ENCODE measurements around the gene FOXP1.

FOXP1 gene

GRCh38 chr3:71064956-71065763 lies 518.4 kb downstream of the FOXP1 start:
- H3K36me3 ChIP-seq (ENCODE audit: control insufficient read depth, insufficient read depth, low read length) = no peaks in the 10 kb centered on the region
- TF ChIP-seq CTCF (IDR thresholded peaks at IDR 0.05; ENCODE audit: insufficient read depth, low read length, poor library complexity, severe bottlenecking) = no peak
- H3K4me3 ChIP-seq (replicated peaks; ENCODE audit: low read depth, low read length) = peak overlapping the region; percentile 47
- DNase-seq (ENCODE audit: extremely low read depth, insufficient read length) = no peak
- H3K27me3 ChIP-seq (replicated peaks; ENCODE audit: control insufficient read depth, insufficient read depth, low read length) = no peaks in the 10 kb centered on the region; the same call in none of the 2 replicates

DNA sequence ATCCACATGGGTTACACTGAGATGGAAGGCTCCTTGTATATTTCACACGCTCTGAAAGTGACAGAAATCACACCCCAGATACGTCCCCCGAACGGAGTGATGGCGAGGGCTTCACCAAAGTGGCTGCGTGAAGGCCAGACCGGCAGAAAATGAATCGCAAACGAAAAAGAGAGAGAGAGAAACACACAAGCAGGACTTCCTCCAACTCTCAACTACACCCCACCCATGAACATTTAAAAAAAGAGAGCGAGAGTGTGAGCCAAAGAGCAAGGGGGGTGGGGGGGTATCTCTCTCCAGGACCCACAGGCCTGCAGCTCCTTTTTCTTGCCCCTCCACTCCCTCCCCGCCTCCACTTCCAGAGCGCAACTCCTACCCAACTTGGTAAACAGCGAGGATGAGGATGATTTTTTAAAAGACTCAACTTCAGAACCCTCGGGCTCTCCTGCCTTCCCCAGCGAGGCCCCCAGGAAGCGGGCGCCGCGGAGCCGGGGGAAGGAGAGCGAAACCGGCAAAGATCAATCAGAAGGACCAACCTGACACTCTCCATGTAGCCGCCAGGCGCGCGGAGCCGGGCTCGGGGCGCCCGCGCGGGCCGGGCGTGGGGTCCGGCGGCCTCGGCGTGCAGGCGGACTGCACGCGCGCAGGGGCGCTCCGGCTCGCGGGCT lies 519.1 kb downstream of the FOXP1 start:
- TF ChIP-seq CTCF (IDR thresholded peaks at IDR 0.05; ENCODE audit: insufficient read depth, low read length, poor library complexity, severe bottlenecking) = no peak
- no peaks in the 10 kb centered on the region for H3K36me3 ChIP-seq (ENCODE audit: control insufficient read depth, insufficient read depth, low read length)
- peak overlapping the region; percentile 40 for H3K4me3 ChIP-seq (replicated peaks; ENCODE audit: low read depth, low read length)
- no peak for DNase-seq (ENCODE audit: extremely low read depth, insufficient read length)
- no peaks in the 10 kb centered on the region; the same call in none of the 2 replicates for H3K27me3 ChIP-seq (replicated peaks; ENCODE audit: control insufficient read depth, insufficient read depth, low read length)

DNA sequence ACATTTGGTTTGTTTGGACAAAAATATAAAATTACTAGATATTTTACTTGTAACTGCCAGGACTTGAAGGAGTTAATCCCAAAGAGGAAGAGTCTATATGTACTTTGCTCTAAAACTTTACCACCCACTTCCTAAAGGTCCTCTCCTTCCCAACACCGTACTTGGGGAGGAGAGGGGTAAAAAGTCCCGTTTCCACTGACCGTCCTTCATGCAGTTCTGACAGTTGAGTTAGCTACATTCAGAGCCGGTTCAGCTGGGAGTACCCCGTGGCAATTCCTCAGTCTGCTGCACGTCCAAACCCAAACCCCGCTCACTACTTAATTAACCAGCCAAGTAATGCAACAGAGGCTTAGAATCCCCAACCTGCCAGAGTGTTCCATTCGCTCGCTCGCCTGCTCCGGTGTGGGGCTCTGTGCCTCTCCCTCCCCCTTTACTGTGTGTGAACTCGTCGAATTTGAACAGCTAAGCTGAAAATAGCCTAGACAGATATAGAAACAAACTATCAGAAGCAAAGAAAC lies 519.7 kb downstream of the FOXP1 start:
- DNase-seq (ENCODE audit: extremely low read depth, insufficient read length) = no peak
- Histone ChIP-seq H3K27me3 (replicated peaks; ENCODE audit: control insufficient read depth, insufficient read depth, low read length) (no peaks in the 10 kb centered on the region; the same call in none of the 2 replicates), H3K36me3 (ENCODE audit: control insufficient read depth, insufficient read depth, low read length) (no peaks in the 10 kb centered on the region), H3K4me3 (replicated peaks; ENCODE audit: low read depth, low read length) (peak overlapping the region; percentile 11)
- TF ChIP-seq CTCF (IDR thresholded peaks at IDR 0.05; ENCODE audit: insufficient read depth, low read length, poor library complexity, severe bottlenecking) = no peak

DNA sequence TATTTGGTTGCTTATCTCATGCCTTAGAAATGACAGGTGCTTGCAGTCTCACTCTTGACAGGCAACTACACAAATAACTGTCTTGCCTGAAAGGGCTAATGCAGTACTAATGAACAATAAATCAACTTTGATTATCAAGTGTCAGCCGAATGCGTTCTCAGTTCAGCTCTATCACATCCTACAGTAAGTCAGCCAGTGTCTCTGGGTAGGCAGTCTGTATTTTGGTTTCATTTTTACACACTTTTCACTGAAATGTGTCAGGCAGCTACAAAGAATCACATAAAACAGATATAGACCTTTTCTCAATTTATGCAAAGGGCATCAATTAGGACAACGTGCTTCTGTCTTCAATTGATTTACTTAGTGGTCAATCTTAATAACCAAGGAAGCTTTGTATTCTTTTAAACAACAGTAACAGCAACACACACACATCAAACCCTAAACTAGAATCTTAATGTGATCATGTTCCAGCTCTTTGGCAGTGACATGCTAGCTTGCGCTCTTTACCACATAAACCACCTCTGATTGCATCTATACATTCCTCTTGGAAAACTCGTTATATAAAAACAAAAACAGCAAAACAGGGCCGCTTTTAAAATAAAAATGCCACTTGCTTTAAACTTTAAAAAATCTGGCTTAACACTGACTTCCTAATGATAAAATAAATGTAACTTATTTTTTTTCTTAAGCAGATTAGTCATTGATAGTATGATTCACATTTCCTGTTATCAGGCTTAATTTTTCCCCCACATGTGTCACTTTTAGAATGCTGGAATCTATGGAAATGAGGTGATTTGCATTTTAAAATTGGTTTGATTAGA lies 520.4 kb downstream of the FOXP1 start:
- no peak for TF ChIP-seq CTCF (IDR thresholded peaks at IDR 0.05; ENCODE audit: insufficient read depth, low read length, poor library complexity, severe bottlenecking)
- no peak for DNase-seq (ENCODE audit: extremely low read depth, insufficient read length)
- Histone ChIP-seq H3K4me3 (replicated peaks; ENCODE audit: low read depth, low read length) (no peak overlapping the region), H3K36me3 (ENCODE audit: control insufficient read depth, insufficient read depth, low read length) (no peaks in the 10 kb centered on the region), H3K27me3 (replicated peaks; ENCODE audit: control insufficient read depth, insufficient read depth, low read length) (no peaks in the 10 kb centered on the region; the same call in none of the 2 replicates)

GRCh38 chr3:71062037-71062932 lies 521.2 kb downstream of the FOXP1 start:
- no peaks in the 10 kb centered on the region; the same call in none of the 2 replicates for H3K27me3 ChIP-seq (replicated peaks; ENCODE audit: control insufficient read depth, insufficient read depth, low read length)
- H3K4me3 ChIP-seq (replicated peaks; ENCODE audit: low read depth, low read length) = no peak overlapping the region
- DNase-seq (ENCODE audit: extremely low read depth, insufficient read length) = no peak
- no peak for TF ChIP-seq CTCF (IDR thresholded peaks at IDR 0.05; ENCODE audit: insufficient read depth, low read length, poor library complexity, severe bottlenecking)
- no peaks in the 10 kb centered on the region for H3K36me3 ChIP-seq (ENCODE audit: control insufficient read depth, insufficient read depth, low read length)
